Measurements from ENCODE around the gene PKDREJ. TPM values are rescaled to one million over a fixed set of nuclear protein-coding genes. Genes with fewer than 3 reads are reported as not detected.

PKDREJ gene
- total RNA-seq, 1 experiment from 2014 or later: not detected

- no peak overlapping the region for H3K4me3 Mint-ChIP-seq (ENCODE audit: unreplicated experiment)
- DNase-seq (ENCODE audit: unreplicated experiment): no peak
- ChIA-PET POLR2A (interaction anchor here (0.8 kb wide), 2 partner anchors 25 to 73 kb away, joined by 3 to 4 read pairs; no protein-coding TSS in a partner anchor), CTCF (interaction anchor here (0.6 to 1.4 kb wide), 2 partner anchors 138 to 236 kb away, joined by 3 to 4 read pairs; no protein-coding TSS in a partner anchor)
- peaks cover 51% of the 10 kb centered on the region for H3K27me3 Mint-ChIP-seq (ENCODE audit: insufficient read depth, unreplicated experiment)
- TF ChIP-seq CTCF (IDR thresholded peaks at IDR 0.05; ENCODE audit: unreplicated experiment): no peak
- no TSS peak for BruUV-seq (replicated peaks)
- no peaks in the 10 kb centered on the region for H3K9me3 Mint-ChIP-seq (ENCODE audit: unreplicated experiment)
- no peaks in the 10 kb centered on the region for H3K36me3 Mint-ChIP-seq (ENCODE audit: insufficient read depth, unreplicated experiment)
- intact Hi-C loops (cut with micrococcal nuclease): no loop called here
- H3K27ac Mint-ChIP-seq (ENCODE audit: low read depth, unreplicated experiment): no peak overlapping the region
- no peaks in the 10 kb centered on the region for H3K4me1 Mint-ChIP-seq (ENCODE audit: insufficient read depth, unreplicated experiment)
These were observed 3.1 kb downstream of the PKDREJ start for GRCh38 chr22:46260038-46260437.

GRCh38 chr22:46259374-46259773, 3.8 kb downstream of the PKDREJ start:
- DNase-seq (ENCODE audit: unreplicated experiment): no peak
- H3K9me3 Mint-ChIP-seq (ENCODE audit: unreplicated experiment): no peaks in the 10 kb centered on the region
- no TSS peak for BruUV-seq (replicated peaks)
- no peaks in the 10 kb centered on the region for H3K4me1 Mint-ChIP-seq (ENCODE audit: insufficient read depth, unreplicated experiment)
- ChIA-PET CTCF (interaction anchor here (0.6 kb wide), 1 partner anchor 9 kb away, joined by 3 read pairs; no protein-coding TSS in a partner anchor), POLR2A (interaction anchor here (0.6 to 0.9 kb wide), 3 partner anchors 9 to 76 kb away, joined by 3 to 4 read pairs (median 3); partner anchors contain the start of genes CDPF1 and TRMU)
- no peak overlapping the region for H3K27ac Mint-ChIP-seq (ENCODE audit: low read depth, unreplicated experiment)
- intact Hi-C loops (cut with micrococcal nuclease): no loop called here
- H3K27me3 Mint-ChIP-seq (ENCODE audit: insufficient read depth, unreplicated experiment): peaks cover 51% of the 10 kb centered on the region
- TF ChIP-seq CTCF (IDR thresholded peaks at IDR 0.05; ENCODE audit: unreplicated experiment): no peak
- H3K4me3 Mint-ChIP-seq (ENCODE audit: unreplicated experiment): no peak overlapping the region
- H3K36me3 Mint-ChIP-seq (ENCODE audit: insufficient read depth, unreplicated experiment): no peaks in the 10 kb centered on the region

GRCh38 chr22:46256358-46256958, 6.7 kb downstream of the PKDREJ start:
- no peak for TF ChIP-seq CTCF (IDR thresholded peaks at IDR 0.05; ENCODE audit: unreplicated experiment)
- H3K4me3 Mint-ChIP-seq (ENCODE audit: unreplicated experiment): no peak overlapping the region
- peaks cover 5% of the 10 kb centered on the region for H3K4me1 Mint-ChIP-seq (ENCODE audit: insufficient read depth, unreplicated experiment)
- no peak overlapping the region for H3K27ac Mint-ChIP-seq (ENCODE audit: low read depth, unreplicated experiment)
- no peak for DNase-seq (ENCODE audit: unreplicated experiment)
- H3K36me3 Mint-ChIP-seq (ENCODE audit: insufficient read depth, unreplicated experiment): no peaks in the 10 kb centered on the region
- CTCF ChIA-PET: no interaction called here
- intact Hi-C loops (cut with micrococcal nuclease): no loop called here
- POLR2A ChIA-PET: interaction anchor here (0.6 to 1.7 kb wide), 3 partner anchors 11 to 386 kb away, joined by 3 to 5 read pairs (median 3); partner anchors contain the start of gene TTC38
- H3K27me3 Mint-ChIP-seq (ENCODE audit: insufficient read depth, unreplicated experiment): peaks cover 45% of the 10 kb centered on the region
- BruUV-seq (replicated peaks): no TSS peak
- H3K9me3 Mint-ChIP-seq (ENCODE audit: unreplicated experiment): no peaks in the 10 kb centered on the region

GRCh38 chr22:46251816-46252380, 11.2 kb downstream of the PKDREJ start:
- TSS peak; percentile 35 for BruUV-seq (replicated peaks)
- TF ChIP-seq CTCF (IDR thresholded peaks at IDR 0.05; ENCODE audit: unreplicated experiment): no peak
- POLR2A ChIA-PET: interaction anchor here (0.7 to 1.8 kb wide), 2 partner anchors 15 to 115 kb away, joined by 3 to 6 read pairs; no protein-coding TSS in a partner anchor
- Mint-ChIP-seq H3K36me3 (ENCODE audit: insufficient read depth, unreplicated experiment) (no peaks in the 10 kb centered on the region), H3K4me1 (ENCODE audit: insufficient read depth, unreplicated experiment) (peaks cover 5% of the 10 kb centered on the region), H3K9me3 (ENCODE audit: unreplicated experiment) (no peaks in the 10 kb centered on the region), H3K27ac (ENCODE audit: low read depth, unreplicated experiment) (no peak overlapping the region), H3K27me3 (ENCODE audit: insufficient read depth, unreplicated experiment) (peaks cover 8% of the 10 kb centered on the region), H3K4me3 (ENCODE audit: unreplicated experiment) (peak overlapping the region; percentile 81)
- DNase-seq (ENCODE audit: unreplicated experiment): no peak
- intact Hi-C loops (cut with micrococcal nuclease): no loop called here
- CTCF ChIA-PET: interaction anchor here (0.6 to 1.4 kb wide), 2 partner anchors 10 to 22 kb away, joined by 4 read pairs; no protein-coding TSS in a partner anchor
